BE2C (cell line): ENCODE data around the gene SPOP.
A peak's percentile ranks its signal among the peaks of the same experiment; 100 is the strongest.

ENCODE experiments used
- DNase-seq: peaks from one replicate; pipeline ENCODE4 v3.0.0-alpha.2; 2020
- H3K27me3 ChIP-seq: fragments of 250-450 bp; sonication (Bioruptor Pico); 2 replicates; pipeline ENCODE4 v1.5.1; 2020; ENCODE audit warnings: mild to moderate bottlenecking
- H3K36me3 ChIP-seq: fragments of 250-450 bp; sonication (Bioruptor Pico); 2 replicates; pipeline ENCODE4 v1.5.1; 2020; ENCODE audit warnings: mild to moderate bottlenecking
- H3K4me1 ChIP-seq: fragments of 250-450 bp; sonication (Bioruptor Pico); 2 replicates; pipeline ENCODE4 v1.5.1; 2020
- H3K4me3 ChIP-seq: 2 replicates; pipeline ENCODE4 v1.5.1; 2011; ENCODE audit warnings: low read depth, low read length
- H3K9me3 ChIP-seq: fragments of 250-450 bp; sonication (Bioruptor Pico); 2 replicates; pipeline ENCODE4 v1.5.1; 2020
- TF ChIP-seq, protein P1 (sequence below): IDR thresholded peaks from 2 replicates; pipeline ENCODE4 v1.5.1; 2012; ENCODE audit warnings: mild to moderate bottlenecking, low read depth, low read length

The SPOP gene

GRCh38 chr17:49621420-49621819 is 56.5 kb downstream of the SPOP start:
- H3K36me3 ChIP-seq, result peaks cover 37% of the 10 kb centered on the region
- DNase-seq, result no peak
- TF ChIP-seq, protein P1, sequence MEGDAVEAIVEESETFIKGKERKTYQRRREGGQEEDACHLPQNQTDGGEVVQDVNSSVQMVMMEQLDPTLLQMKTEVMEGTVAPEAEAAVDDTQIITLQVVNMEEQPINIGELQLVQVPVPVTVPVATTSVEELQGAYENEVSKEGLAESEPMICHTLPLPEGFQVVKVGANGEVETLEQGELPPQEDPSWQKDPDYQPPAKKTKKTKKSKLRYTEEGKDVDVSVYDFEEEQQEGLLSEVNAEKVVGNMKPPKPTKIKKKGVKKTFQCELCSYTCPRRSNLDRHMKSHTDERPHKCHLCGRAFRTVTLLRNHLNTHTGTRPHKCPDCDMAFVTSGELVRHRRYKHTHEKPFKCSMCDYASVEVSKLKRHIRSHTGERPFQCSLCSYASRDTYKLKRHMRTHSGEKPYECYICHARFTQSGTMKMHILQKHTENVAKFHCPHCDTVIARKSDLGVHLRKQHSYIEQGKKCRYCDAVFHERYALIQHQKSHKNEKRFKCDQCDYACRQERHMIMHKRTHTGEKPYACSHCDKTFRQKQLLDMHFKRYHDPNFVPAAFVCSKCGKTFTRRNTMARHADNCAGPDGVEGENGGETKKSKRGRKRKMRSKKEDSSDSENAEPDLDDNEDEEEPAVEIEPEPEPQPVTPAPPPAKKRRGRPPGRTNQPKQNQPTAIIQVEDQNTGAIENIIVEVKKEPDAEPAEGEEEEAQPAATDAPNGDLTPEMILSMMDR, result no peak
- H3K27me3 ChIP-seq, result no peaks in the 10 kb centered on the region
- H3K4me3 ChIP-seq, result no peak overlapping the region
- H3K9me3 ChIP-seq, result no peaks in the 10 kb centered on the region
- H3K4me1 ChIP-seq, result no peaks in the 10 kb centered on the region

DNA sequence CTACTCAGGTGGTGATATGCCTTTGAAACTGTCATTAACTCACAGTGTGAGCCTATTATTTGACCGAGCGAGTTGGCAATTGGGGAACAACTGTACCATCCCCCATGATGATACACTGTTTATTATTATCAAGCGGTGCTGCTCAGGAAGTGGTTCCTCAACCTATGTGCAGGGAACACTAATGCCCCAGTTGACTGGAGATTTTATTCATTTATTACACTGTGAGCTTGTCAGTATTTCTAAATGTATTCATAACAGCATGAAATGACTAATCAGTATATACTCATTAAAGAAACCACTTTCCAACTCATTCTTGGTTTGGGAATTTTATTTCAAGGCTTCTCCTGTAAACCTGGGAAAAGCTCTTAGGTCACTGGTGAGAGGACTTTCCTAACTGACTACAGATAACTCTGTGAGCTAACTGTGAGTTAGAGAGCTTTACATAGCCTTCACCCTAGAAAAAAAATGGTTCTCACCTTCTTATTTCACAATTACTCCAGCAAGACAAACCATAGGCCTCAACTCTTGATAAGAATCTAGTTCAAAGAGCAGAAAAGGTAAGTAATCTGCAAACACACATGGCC is 59.8 kb downstream of the SPOP start:
- Histone ChIP-seq H3K27me3 (no peaks in the 10 kb centered on the region), H3K9me3 (no peaks in the 10 kb centered on the region), H3K36me3 (peaks cover 42% of the 10 kb centered on the region), H3K4me3 (no peak overlapping the region), H3K4me1 (no peaks in the 10 kb centered on the region)
- TF ChIP-seq, protein P1, result no peak
- no peak for DNase-seq

DNA sequence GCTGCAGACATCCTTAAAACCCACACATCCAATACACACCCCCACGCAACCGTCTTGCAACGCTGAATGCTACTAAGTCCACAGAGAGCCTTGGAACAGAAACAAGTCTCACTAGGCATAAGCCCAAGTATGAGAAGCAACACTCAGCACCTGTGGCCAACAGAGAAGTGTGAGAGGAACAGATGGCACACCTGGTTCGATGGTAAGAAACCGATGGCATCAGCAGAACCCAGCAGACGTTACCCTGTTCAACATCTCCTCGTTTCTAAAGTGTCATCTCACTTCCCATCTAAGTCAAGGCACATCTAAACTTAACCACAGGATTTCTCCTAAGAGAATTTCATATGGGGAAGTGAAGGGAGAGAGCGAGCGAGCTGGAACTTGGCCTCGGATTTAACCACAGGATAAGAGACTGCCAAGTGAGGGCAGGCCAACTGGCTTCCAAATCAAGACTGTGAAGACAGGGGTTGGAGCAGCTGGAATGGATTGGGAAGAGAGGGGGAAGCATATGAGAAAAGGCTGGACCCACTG is 61.2 kb downstream of the SPOP start:
- DNase-seq, result no peak
- H3K4me3 ChIP-seq, result no peak overlapping the region
- H3K4me1 ChIP-seq, result no peaks in the 10 kb centered on the region
- TF ChIP-seq, protein P1, result no peak
- H3K9me3 ChIP-seq, result no peaks in the 10 kb centered on the region
- no peaks in the 10 kb centered on the region for H3K27me3 ChIP-seq
- peaks cover 42% of the 10 kb centered on the region for H3K36me3 ChIP-seq

- H3K36me3 ChIP-seq, result peaks cover 39% of the 10 kb centered on the region
- H3K27me3 ChIP-seq, result no peaks in the 10 kb centered on the region
- no peak for DNase-seq
- TF ChIP-seq, protein P1, result peak; percentile 14; the same call in 1 of the 2 replicates
- no peaks in the 10 kb centered on the region for H3K9me3 ChIP-seq
- no peaks in the 10 kb centered on the region for H3K4me1 ChIP-seq
- no peak overlapping the region for H3K4me3 ChIP-seq
These were observed 61.8 kb downstream of the SPOP start for GRCh38 chr17:49616086-49616485.

GRCh38 chr17:49613182-49613800 is 64.6 kb downstream of the SPOP start:
- Histone ChIP-seq H3K4me3 (no peak overlapping the region), H3K4me1 (no peaks in the 10 kb centered on the region), H3K36me3 (peaks cover 41% of the 10 kb centered on the region), H3K27me3 (no peaks in the 10 kb centered on the region), H3K9me3 (no peaks in the 10 kb centered on the region)
- no peak for DNase-seq
- TF ChIP-seq, protein P1, result no peak

DNA sequence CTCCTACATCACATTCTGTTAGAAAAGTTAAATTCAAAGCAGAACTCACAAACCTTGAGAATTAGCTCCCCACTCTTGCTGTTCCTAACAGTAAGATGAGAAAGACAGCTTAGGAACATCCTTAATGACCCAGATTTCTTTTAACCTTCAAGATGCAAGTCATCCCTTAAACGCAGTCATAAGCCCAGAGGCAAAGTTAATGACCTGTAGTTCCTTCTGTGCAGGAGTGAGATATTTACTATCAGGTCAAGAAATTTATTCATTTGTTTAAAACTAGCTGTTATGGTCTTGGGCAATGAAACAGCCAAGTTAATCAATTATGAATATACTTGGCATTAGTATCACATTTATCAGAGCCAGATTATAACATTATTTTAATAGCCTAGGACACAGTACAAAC is 65.2 kb downstream of the SPOP start:
- no peak overlapping the region for H3K4me3 ChIP-seq
- H3K9me3 ChIP-seq, result no peaks in the 10 kb centered on the region
- H3K27me3 ChIP-seq, result no peaks in the 10 kb centered on the region
- peaks cover 37% of the 10 kb centered on the region for H3K36me3 ChIP-seq
- DNase-seq, result no peak
- no peaks in the 10 kb centered on the region for H3K4me1 ChIP-seq
- TF ChIP-seq, protein P1, result no peak
